SK-N-SH (cell line): ENCODE results near the gene CRTC1.

ENCODE experiments used
- CTCF ChIP-seq: fragments of 200-600 bp; sonication (generic); IDR thresholded peaks from 2 replicates; pipeline ENCODE4 v1.6.1; 2017; ENCODE audit warnings: antibody characterized with exemption, mild to moderate bottlenecking, moderate library complexity
- EP300 ChIP-seq, 2 experiments: IDR thresholded peaks; 2 replicates each; pipeline versions ENCODE4 v1.4.0 to v1.6.1; 2012; ENCODE audit warnings: borderline replicate concordance in 1 of 2, low read depth in 1 of 2, low read length in 1 of 2
- POLR2AphosphoS5 ChIP-seq: IDR thresholded peaks from 2 replicates; pipeline ENCODE4 v1.6.1; 2012; ENCODE audit warnings: low read depth, low read length
- RXRA ChIP-seq: IDR thresholded peaks from 2 replicates; pipeline ENCODE4 v1.4.0; 2012; ENCODE audit warnings: low read depth, mild to moderate bottlenecking, borderline replicate concordance
- SIN3A ChIP-seq: IDR thresholded peaks from 2 replicates; pipeline ENCODE4 v1.6.1; 2012; ENCODE audit warnings: low read depth, mild to moderate bottlenecking, low read length, moderate library complexity, borderline replicate concordance
- USF1 ChIP-seq: IDR thresholded peaks from 2 replicates; pipeline ENCODE4 v1.4.0; 2012; ENCODE audit warnings: low read depth, borderline replicate concordance

- TF ChIP-seq CTCF (no peak), EP300 (IDR thresholded peaks at IDR 0.05; ENCODE audit: borderline replicate concordance in 1 of 2, low read depth in 1 of 2, low read length in 1 of 2) (no peak), USF1 (no peak), RXRA (no peak), POLR2AphosphoS5 (no peak), SIN3A (no peak)
These were observed 110.5 kb downstream of the CRTC1 start for GRCh38 chr19:18794029-18794313.
